Renal pelvis (tissue), 4 donors: ENCODE measurements around the gene DDIT4. TPM values are rescaled to one million over a fixed set of nuclear protein-coding genes. Genes with fewer than 3 reads are reported as not detected.
A peak's percentile ranks its signal among the peaks of the same experiment; 100 is the strongest.
"Not testable (repeated sequence)": the region's sequence is repeated elsewhere in the genome, so short reads cannot be mapped to it uniquely, and the experiment has no call there.

Experiments
- DNase-seq: peaks from one replicate; pipeline ENCODE4 v3.0.0-alpha.2; 2013
- polyA plus RNA-seq, 3 donors: library from polyadenylated mRNA; unstranded; fragments of 120-200 nt; gene quantifications; one replicate each; pipeline ENCODE4 v1.2.1, GENCODE V29; 2013; ENCODE audit not compliant: insufficient read length in 3 of 3

DDIT4 gene
- polyA plus RNA-seq, 3 donors = 51.4 to 75.0 (median 66.2) TPM

DNA sequence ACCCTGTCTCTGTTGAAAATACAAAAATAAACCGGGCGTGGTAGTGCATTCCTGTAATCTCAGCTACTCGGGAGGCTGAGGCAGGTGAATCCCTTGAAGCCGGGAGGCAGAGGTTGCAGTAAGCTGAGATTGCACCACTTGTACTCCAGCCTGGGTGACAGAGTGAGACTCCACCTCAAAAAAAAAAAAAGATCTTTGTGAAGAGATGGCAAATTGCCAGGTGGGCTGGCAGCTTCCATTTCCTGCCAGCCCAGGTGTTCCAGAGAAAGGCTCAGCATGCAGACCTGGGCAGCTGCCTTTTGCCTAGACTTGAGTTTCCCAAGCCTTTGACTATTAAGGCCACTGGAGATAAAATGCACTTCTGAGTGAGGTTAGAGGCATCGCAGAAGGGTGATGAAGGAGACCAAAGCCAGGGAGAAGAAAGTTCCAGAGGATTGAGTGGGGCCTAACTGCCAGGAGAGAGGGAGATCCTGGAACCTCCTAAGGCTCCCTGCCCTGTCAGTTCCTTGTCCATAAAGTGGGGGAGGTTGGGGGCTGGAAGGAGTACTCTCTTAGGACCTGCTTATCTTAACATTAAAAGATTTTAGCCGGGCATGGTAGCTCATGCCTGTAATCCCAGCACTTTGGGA, 10.0 kb upstream of the DDIT4 start:
- DNase-seq = no peak

DNA sequence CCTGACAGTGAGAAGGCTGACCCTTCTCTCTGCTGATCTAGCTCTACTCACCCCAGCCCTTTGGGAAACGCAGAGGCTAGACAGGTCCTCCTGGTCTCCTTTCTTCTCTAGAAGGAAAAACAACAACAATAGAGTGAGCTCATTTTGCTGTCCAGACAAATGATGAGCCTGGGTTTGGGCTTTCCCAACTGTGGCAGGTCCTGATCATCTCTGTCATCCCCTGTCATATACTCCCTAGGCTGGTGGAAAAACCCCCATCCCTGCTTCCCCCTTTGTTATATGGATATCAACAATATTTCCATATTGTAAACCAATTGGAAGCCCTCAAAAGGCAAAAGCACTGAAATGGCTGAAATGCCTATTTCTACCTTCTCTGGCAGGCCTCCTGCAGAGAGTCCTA, 9.2 kb upstream of the DDIT4 start:
- no peak for DNase-seq

DNA sequence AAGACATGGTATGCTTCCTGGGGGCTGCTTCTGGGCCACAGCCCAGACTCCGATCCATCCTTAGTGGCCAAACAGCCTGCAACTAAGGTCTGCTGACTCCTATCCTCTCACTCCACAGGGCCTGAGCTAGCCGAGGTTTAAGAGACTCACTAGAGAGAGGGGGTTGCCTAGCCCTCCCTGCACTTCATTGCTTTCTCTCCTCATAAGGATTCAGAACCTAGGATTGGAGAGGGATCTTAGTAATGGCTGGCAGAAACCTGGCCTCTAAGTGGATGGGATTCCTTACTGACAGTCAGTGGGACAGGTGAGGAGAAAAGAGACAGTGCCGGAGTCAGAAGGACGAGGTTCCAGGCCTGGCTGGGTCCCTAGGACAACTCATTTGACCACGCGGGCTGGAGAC, 8.2 kb upstream of the DDIT4 start:
- DNase-seq = no peak

GRCh38 chr10:72265990-72266865, 7.5 kb upstream of the DDIT4 start:
- DNase-seq = no peak

DNA sequence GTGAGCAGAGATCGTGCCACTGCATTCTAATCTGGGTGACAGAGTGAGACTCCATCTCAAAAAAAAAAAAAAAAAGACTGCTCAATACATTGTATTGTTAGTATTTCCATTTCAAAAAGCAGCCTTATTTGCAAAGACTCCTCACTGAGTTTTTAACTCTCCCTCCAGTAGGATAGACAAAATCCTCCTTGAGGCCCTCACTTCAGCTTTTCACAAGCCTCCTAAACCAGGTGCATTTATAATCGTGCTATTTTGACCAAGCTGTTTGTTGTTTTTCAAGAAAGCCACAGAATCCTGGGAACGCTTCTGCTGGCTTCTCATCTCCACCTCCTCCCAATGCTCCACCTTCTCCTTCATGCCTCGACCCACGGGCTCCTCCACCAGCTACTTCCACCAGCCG, 6.3 kb upstream of the DDIT4 start:
- no peak for DNase-seq

GRCh38 chr10:72267819-72268399, 5.8 kb upstream of the DDIT4 start:
- no peak for DNase-seq

DNA sequence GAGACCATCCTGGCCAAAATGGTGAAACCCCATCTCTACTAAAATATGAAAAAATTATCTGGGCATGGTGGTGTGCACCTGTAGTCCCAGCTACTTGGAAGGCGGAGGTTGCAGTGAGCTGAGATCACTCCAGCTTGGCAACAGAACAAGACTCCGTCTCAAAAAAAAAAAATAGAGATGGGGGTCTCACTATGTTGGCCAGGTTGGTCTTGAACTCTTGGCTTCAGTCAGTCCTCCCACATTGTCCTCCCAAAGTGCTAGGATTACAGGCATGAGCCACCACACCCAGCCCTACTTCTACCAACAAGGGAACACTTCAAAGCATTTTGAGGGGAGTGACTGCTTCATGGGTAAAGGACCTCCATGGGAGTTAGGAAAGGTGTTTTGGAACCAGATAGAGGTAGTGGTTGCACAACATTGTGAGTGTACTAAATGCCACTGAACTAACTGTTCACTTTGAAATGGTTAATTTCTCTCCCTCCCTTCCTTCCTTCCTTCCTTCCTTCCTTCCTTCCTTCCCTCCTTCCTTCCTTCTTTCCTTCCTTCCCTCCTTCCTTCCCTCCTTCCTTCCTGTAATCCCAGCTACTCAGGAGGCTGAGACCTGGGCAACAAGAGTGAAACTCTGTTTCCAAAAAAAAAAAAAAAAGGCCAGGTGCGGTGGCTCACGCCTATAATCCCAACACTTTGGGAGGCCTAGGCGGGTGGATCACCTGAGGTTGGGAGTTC, 5.1 kb upstream of the DDIT4 start:
- DNase-seq = not testable (repeated sequence)

GRCh38 chr10:72270607-72271281, 3.0 kb upstream of the DDIT4 start:
- no peak for DNase-seq

DNA sequence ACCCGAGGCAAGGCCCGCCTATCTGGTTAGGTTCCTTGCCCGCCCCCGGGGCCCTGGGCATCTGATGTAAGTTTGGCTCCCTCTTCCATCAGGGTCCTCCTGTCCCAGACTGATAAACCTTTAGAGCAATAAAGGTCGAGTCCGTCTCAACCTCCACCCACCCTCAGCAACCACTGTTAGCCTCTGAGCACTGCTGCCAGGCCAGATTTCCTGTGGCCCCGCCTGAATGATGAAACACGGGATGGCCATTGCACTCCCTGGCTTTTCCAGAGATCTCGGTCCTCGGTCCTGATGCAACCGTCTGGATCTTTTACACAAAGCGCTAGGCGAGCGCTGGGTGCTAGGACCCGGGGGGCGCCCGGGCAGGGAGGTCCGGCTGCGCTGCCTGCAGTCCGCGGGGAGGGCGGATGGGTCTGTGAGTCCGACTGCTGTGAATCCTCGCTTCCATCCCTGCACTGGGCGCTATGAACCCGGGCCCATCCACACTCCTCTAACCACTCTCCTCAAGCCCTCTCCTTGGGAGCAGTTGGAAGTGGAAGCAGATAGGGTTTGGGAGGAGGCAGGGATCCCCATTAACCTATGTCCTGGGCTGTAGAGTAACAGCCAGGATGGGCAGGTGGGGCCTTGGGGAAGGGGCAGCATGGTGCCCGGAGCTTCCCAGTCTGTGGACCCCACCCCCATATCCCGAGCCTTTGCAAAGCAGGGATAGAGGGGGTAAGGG, 875 bp upstream of the DDIT4 start:
- DNase-seq = peak; percentile 91

DNA sequence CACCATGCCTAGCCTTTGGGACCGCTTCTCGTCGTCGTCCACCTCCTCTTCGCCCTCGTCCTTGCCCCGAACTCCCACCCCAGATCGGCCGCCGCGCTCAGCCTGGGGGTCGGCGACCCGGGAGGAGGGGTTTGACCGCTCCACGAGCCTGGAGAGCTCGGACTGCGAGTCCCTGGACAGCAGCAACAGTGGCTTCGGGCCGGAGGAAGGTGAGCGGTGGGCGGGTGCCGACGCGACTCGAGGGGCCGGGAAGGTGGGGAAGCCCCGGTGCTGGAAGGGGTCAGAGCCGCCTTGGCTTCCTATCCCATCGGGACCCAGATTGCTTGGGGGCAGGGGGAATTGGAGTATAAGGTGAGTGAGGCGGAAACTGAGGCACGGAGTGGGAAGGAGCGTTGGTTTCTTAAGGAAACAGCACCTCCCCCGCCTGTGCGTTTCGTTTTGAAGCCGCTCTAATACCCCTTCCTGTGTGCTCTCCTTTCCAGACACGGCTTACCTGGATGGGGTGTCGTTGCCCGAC, 547 bp downstream of the DDIT4 start:
- no peak for DNase-seq

DNA sequence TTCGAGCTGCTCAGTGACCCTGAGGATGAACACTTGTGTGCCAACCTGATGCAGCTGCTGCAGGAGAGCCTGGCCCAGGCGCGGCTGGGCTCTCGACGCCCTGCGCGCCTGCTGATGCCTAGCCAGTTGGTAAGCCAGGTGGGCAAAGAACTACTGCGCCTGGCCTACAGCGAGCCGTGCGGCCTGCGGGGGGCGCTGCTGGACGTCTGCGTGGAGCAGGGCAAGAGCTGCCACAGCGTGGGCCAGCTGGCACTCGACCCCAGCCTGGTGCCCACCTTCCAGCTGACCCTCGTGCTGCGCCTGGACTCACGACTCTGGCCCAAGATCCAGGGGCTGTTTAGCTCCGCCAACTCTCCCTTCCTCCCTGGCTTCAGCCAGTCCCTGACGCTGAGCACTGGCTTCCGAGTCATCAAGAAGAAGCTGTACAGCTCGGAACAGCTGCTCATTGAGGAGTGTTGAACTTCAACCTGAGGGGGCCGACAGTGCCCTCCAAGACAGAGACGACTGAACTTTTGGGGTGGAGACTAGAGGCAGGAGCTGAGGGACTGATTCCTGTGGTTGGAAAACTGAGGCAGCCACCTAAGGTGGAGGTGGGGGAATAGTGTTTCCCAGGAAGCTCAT, 1.1 kb downstream of the DDIT4 start:
- no peak for DNase-seq

DNA sequence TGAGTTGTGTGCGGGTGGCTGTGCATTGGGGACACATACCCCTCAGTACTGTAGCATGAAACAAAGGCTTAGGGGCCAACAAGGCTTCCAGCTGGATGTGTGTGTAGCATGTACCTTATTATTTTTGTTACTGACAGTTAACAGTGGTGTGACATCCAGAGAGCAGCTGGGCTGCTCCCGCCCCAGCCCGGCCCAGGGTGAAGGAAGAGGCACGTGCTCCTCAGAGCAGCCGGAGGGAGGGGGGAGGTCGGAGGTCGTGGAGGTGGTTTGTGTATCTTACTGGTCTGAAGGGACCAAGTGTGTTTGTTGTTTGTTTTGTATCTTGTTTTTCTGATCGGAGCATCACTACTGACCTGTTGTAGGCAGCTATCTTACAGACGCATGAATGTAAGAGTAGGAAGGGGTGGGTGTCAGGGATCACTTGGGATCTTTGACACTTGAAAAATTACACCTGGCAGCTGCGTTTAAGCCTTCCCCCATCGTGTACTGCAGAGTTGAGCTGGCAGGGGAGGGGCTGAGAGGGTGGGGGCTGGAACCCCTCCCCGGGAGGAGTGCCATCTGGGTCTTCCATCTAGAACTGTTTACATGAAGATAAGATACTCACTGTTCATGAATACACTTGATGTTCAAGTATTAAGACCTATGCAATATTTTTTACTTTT, 1.8 kb downstream of the DDIT4 start:
- DNase-seq = no peak

DNA sequence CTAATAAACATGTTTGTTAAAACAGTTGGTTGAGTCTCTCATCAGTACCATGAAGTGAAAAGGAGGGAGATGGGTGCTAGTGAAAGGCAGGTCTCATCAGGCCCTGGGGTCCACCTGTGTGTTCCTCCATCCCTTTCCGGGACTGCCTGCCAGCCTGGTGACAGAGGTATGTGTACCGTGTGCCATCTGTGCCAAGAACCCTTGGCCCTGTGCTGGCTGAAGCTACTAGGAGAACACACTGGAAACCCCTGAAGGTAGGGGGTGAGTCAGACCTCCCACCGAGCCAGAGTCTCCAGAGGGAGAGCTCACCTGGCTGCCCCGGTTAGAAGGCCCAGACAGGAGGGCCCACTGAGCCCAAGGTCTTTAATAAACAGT, 2.3 kb downstream of the DDIT4 start:
- no peak for DNase-seq

DNA sequence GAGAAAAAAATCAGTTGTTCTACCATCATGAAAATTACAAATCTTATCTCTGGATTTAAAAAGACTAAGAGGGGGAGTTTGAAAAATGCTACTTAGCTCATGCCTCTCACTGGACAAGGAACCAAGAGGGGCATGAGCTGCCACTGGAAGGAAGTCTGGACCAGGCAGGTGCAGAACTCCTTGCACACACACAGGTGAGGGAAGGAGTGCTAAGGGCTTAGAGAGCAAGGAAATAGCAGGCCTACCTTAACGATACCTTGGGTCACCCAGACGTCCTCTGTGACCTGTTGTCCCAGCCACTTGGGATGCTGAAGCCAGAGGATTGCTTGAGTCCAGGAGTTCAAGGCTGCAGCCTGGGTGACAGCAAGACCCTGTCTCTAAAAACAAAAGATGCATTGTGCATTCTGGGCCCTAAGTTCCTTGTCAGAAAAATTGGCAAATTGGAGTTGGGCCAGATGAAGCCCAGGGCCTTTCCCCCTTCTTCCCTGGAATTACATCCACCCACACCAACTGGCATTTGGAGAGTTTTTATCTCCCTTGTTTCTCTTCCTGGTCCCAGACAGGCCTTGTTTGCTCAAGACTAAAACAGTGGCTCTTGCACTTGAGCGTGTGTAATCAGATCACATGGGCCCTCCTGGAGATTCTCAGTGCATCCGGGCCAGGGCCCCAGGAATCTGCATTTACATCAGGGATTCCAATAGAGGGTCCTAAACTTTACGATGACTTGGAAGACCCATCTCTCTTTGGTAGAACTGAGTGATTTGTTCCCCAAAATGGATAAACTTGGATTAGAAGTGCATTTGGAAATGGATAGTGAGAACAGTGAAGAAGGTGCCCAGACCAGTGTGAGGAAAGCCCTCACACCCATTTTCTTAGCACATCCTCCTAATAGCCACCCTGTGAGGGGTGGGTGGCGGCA, 3.0 kb downstream of the DDIT4 start:
- no peak for DNase-seq

- DNase-seq = no peak
These were observed 3.7 kb downstream of the DDIT4 start for GRCh38 chr10:72277340-72277995.

DNA sequence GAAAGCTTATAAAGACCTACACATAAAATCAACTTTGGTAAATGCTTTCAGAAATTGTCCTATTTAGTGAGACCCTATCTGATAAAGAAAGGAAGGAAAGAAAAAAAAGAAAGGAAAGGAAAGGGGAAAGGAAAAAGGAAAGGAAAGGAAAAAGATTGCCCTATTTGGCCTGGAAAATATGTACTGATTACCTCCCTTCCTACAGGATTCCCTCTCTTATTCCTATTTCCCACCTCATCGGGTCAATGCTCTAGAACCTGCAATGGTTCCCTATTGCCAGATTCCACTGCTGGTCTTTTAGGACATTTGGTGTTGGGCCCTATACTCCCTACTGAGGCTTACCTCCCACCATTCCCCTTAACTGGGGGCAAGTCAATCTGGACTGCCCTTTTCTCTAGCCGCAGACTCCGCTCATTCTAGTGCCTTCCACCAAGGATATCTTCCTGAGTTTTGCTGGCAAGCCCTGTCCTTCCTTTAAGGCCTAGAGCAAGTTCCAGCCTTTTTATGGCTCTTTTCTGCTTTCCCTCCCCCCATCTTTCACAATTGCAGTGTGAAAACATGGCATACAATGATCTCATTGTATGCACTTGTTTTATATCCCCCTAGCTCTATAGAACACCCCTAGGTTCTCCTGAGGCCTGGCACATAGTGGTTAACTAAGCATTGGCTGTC, 4.4 kb downstream of the DDIT4 start:
- DNase-seq = no peak

- no peak for DNase-seq
These were observed 5.1 kb downstream of the DDIT4 start for GRCh38 chr10:72278668-72279393.
